Fibroblast of lung (primary cell): Measurements from ENCODE around the gene ITM2A. TPM values are rescaled to one million over a fixed set of nuclear protein-coding genes. Genes with fewer than 3 reads are reported as not detected.

ENCODE experiments used
- DNase-seq, 2 donors: peaks; one replicate each; pipeline versions ENCODE4 v3.0.0 to v3.0.0-alpha.2; 2010; ENCODE audit warnings: low read depth in 2 of 2
- H2AFZ ChIP-seq: 2 replicates; pipeline ENCODE4 v1.5.1; 2012; ENCODE audit warnings: low read length, control low read depth, inconsistent platforms
- H3K27ac ChIP-seq: 2 replicates; pipeline ENCODE4 v1.5.1; 2011; ENCODE audit warnings: low read length, control low read depth; ENCODE audit not compliant: insufficient read depth
- H3K27me3 ChIP-seq: 2 replicates; pipeline ENCODE4 v1.5.1; 2011; ENCODE audit warnings: mild to moderate bottlenecking, low read length; ENCODE audit not compliant: control insufficient read depth, insufficient read depth
- H3K36me3 ChIP-seq: 2 replicates; pipeline ENCODE4 v1.5.1; 2011; ENCODE audit warnings: low read length; ENCODE audit not compliant: control insufficient read depth, insufficient read depth
- H3K4me1 ChIP-seq: 2 replicates; pipeline ENCODE4 v1.5.1; 2011; ENCODE audit warnings: low read length; ENCODE audit not compliant: control insufficient read depth, insufficient read depth; ENCODE audit errors: extremely low read depth
- H3K4me2 ChIP-seq: 2 replicates; pipeline ENCODE4 v1.5.1; 2011; ENCODE audit warnings: low read length, control low read depth; ENCODE audit not compliant: insufficient read depth; ENCODE audit errors: extremely low read depth
- H3K4me3 ChIP-seq, 4 experiments: fragments of 200-600 bp in 1 of 4; sonication (generic) in 1 of 4; replicated peaks in 1 of 4; 2 replicates each; pipeline ENCODE4 v1.5.1; 2011 to 2016; ENCODE audit warnings: low read length in 4 of 4, low read depth in 3 of 4, mild to moderate bottlenecking in 3 of 4, control low read depth in 2 of 4, inconsistent platforms in 1 of 4, mixed read lengths in 1 of 4; ENCODE audit not compliant: insufficient read depth in 1 of 4; ENCODE audit errors: control extremely low read depth in 1 of 4
- H3K79me2 ChIP-seq: 2 replicates; pipeline ENCODE4 v1.5.1; 2012; ENCODE audit warnings: mild to moderate bottlenecking, low read length, inconsistent platforms; ENCODE audit not compliant: control insufficient read depth, insufficient read depth
- H3K9ac ChIP-seq: 2 replicates; pipeline ENCODE4 v1.5.1; 2011; ENCODE audit warnings: mild to moderate bottlenecking, low read length, control low read depth; ENCODE audit not compliant: insufficient read depth
- H3K9me3 ChIP-seq: 2 replicates; pipeline ENCODE4 v1.5.1; 2012; ENCODE audit warnings: low read depth, low read length; ENCODE audit not compliant: control insufficient read depth, insufficient read depth
- H4K20me1 ChIP-seq: 2 replicates; pipeline ENCODE4 v1.5.1; 2011; ENCODE audit warnings: low read length; ENCODE audit not compliant: control insufficient read depth, insufficient read depth; ENCODE audit errors: extremely low read depth
- CTCF ChIP-seq, 2 donors: IDR thresholded peaks in 1 of 2; conservative IDR thresholded peaks in 1 of 2; 1 replicate in 1 of 2; 2 replicates in 1 of 2; pipeline ENCODE4 v1.5.1; 2011 to 2012; ENCODE audit warnings: low read length in 2 of 2, control low read depth in 1 of 2, inconsistent platforms in 1 of 2, low read depth in 1 of 2, mild to moderate bottlenecking in 1 of 2
- EZH2 ChIP-seq: IDR thresholded peaks from 2 replicates; pipeline ENCODE4 v1.5.1; 2012; ENCODE audit warnings: low read length, control low read depth, mild to moderate bottlenecking; ENCODE audit errors: missing control alignments
- polyA plus RNA-seq, 2 donors: library from polyadenylated mRNA; depleted of rRNA in 1 of 2; stranded (reverse) in 1 of 2; unstranded in 1 of 2; fragments of >200 nt; gene quantifications; 2 replicates each; pipeline ENCODE4 v1.2.1, GENCODE V29; 2011 to 2012; ENCODE audit warnings: missing spikeins in 1 of 2
- total RNA-seq: library from RNA; depleted of rRNA; stranded (reverse); fragments of >200 nt; gene quantifications from 2 replicates; pipeline ENCODE4 v1.2.1, GENCODE V29; 2014

The ITM2A gene
- total and polyA plus RNA-seq, 2 donors (not counting 1 experiment from before 2014, with no cell fraction given): 0.17 to 0.22 TPM

- no peaks in the 10 kb centered on the region for H3K36me3 ChIP-seq
- DNase-seq: no peak
- H3K9ac ChIP-seq: no peak overlapping the region
- no peaks in the 10 kb centered on the region for H3K79me2 ChIP-seq
- no peak overlapping the region for H3K27ac ChIP-seq
- H3K4me3 ChIP-seq: no peak overlapping the region
- H3K4me2 ChIP-seq: no peak overlapping the region
- no peak overlapping the region for H2AFZ ChIP-seq
- no peaks in the 10 kb centered on the region for H3K9me3 ChIP-seq
- no peaks in the 10 kb centered on the region for H3K4me1 ChIP-seq
- no peaks in the 10 kb centered on the region for H3K27me3 ChIP-seq
- TF ChIP-seq CTCF (conservative IDR thresholded peaks at IDR 0.05 in 1 of 2, IDR thresholded peaks at IDR 0.05 in 1 of 2; ENCODE audit: low read depth in 1 of 2, low read length in 2 of 2) (no peak), EZH2 (no peak)
- H4K20me1 ChIP-seq: no peaks in the 10 kb centered on the region
Measured at GRCh38 chrX:79336869-79337815, 30.0 kb downstream of the ITM2A start.

GRCh38 chrX:79330022-79330421, 37.1 kb downstream of the ITM2A start:
- no peaks in the 10 kb centered on the region for H3K27me3 ChIP-seq
- H3K4me2 ChIP-seq: no peak overlapping the region
- H3K79me2 ChIP-seq: no peaks in the 10 kb centered on the region
- no peaks in the 10 kb centered on the region for H3K36me3 ChIP-seq
- no peak for TF ChIP-seq EZH2
- DNase-seq: no peak
- H3K27ac ChIP-seq: no peak overlapping the region
- no peaks in the 10 kb centered on the region for H4K20me1 ChIP-seq
- no peak overlapping the region for H3K9ac ChIP-seq
- H3K4me1 ChIP-seq: no peaks in the 10 kb centered on the region
- no peak overlapping the region for H2AFZ ChIP-seq
- no peaks in the 10 kb centered on the region for H3K9me3 ChIP-seq
- H3K4me3 ChIP-seq: no peak overlapping the region

- H3K4me3 ChIP-seq: no peak overlapping the region
- H2AFZ ChIP-seq: no peak overlapping the region
- no peak overlapping the region for H3K4me2 ChIP-seq
- H3K27ac ChIP-seq: no peak overlapping the region
- H3K4me1 ChIP-seq: no peaks in the 10 kb centered on the region
- no peak for DNase-seq
- H4K20me1 ChIP-seq: no peaks in the 10 kb centered on the region
- no peaks in the 10 kb centered on the region for H3K79me2 ChIP-seq
- H3K36me3 ChIP-seq: no peaks in the 10 kb centered on the region
- TF ChIP-seq CTCF (conservative IDR thresholded peaks at IDR 0.05 in 1 of 2, IDR thresholded peaks at IDR 0.05 in 1 of 2; ENCODE audit: low read depth in 1 of 2, low read length in 2 of 2): no peak
- TF ChIP-seq EZH2: no peak
- no peaks in the 10 kb centered on the region for H3K27me3 ChIP-seq
- no peaks in the 10 kb centered on the region for H3K9me3 ChIP-seq
- no peak overlapping the region for H3K9ac ChIP-seq
Measured at GRCh38 chrX:79325263-79325958, 41.7 kb downstream of the ITM2A start.

Other genes starting within 250 kb of the ITM2A start
- gene GPR174, start 222.6 kb downstream of the ITM2A start, total RNA-seq: not detected in 2 replicates
- gene GPR174, start 222.6 kb downstream of the ITM2A start, polyA plus RNA-seq: not detected in 2 replicates